PC-3 (cell line): Measurements from ENCODE around the gene FAM236D.
"Not testable (repeated sequence)": the region's sequence is repeated elsewhere in the genome, so short reads cannot be mapped to it uniquely, and the experiment has no call there.

Experiments used
- CTCF ChIP-seq: fragments of 300-600 bp; sonication (generic); conservative IDR thresholded peaks from 2 replicates; pipeline ENCODE4 v1.5.1; 2017; ENCODE audit warnings: antibody characterized with exemption, low read depth, mild to moderate bottlenecking, low read length
- EZH2 ChIP-seq: fragments of 300-600 bp; sonication (generic); IDR thresholded peaks from one replicate; pipeline ENCODE4 v1.6.1; 2017; ENCODE audit warnings: antibody characterized with exemption, mild to moderate bottlenecking, low read length; ENCODE audit not compliant: unreplicated experiment
- EZH2phosphoT487 ChIP-seq: fragments of 300-600 bp; sonication (generic); IDR thresholded peaks from 2 replicates; pipeline ENCODE4 v1.6.1; 2018; ENCODE audit warnings: mild to moderate bottlenecking, antibody characterized with exemption, low read length, borderline replicate concordance

GRCh38 chrX:72783365-72783936, 24.6 kb downstream of the FAM236D start:
- not testable (repeated sequence) for TF ChIP-seq CTCF, EZH2, EZH2phosphoT487
